HepG2 (cell line): ENCODE measurements around the gene MEF2B. TPM values are rescaled to one million over a fixed set of nuclear protein-coding genes. Genes with fewer than 3 reads are reported as not detected.
A peak's percentile ranks its signal among the peaks of the same experiment; 100 is the strongest.

Experiments
- CREBL2 ChIP-seq: sonication (generic); formaldehyde crosslinking; IDR thresholded peaks from 2 replicates; pipeline ENCODE4 v1.8.1; 2023; ENCODE audit warnings: missing genetic modification reagents, mild to moderate bottlenecking, borderline replicate concordance
- HCFC1 ChIP-seq: fragments of 150-350 bp; IDR thresholded peaks from 2 replicates; pipeline ENCODE4 v1.6.1; 2014; ENCODE audit warnings: low read depth, low read length
- NRL ChIP-seq: sonication (generic); formaldehyde crosslinking; IDR thresholded peaks from 2 replicates; pipeline ENCODE4 v1.5.0; 2020; ENCODE audit warnings: missing genetic modification reagents, mild to moderate bottlenecking, moderate library complexity, borderline replicate concordance
- RAD51 ChIP-seq: fragments of 450-650 bp; IDR thresholded peaks from 2 replicates; pipeline ENCODE4 v1.6.1; 2016; ENCODE audit warnings: borderline replicate concordance
- SOX13 ChIP-seq, 3 experiments: fragments of 450-650 bp in 1 of 3; sonication (generic) in 1 of 3; formaldehyde crosslinking in 1 of 3; IDR thresholded peaks in 2 of 3; conservative IDR thresholded peaks in 1 of 3; 2 replicates each; pipeline versions ENCODE4 v1.5.0 to v1.6.1; 2016 to 2020; ENCODE audit warnings: antibody characterized with exemption in 1 of 3, mild to moderate bottlenecking in 1 of 3, missing compliant biosample characterization in 1 of 3, missing genetic modification reagents in 1 of 3, moderate library complexity in 1 of 3
- SPEN ChIP-seq: sonication (generic); formaldehyde crosslinking; IDR thresholded peaks from 2 replicates; pipeline ENCODE4 v1.5.1; 2020; ENCODE audit warnings: low read depth, mild to moderate bottlenecking, missing genetic modification reagents
- SRF ChIP-seq: IDR thresholded peaks from 2 replicates; pipeline ENCODE4 v1.6.1; 2011; ENCODE audit warnings: mild to moderate bottlenecking, low read depth, low read length, moderate library complexity
- SUZ12 ChIP-seq: fragments of 150-350 bp; IDR thresholded peaks from 2 replicates; pipeline ENCODE4 v1.6.1; 2014; ENCODE audit warnings: low read depth, low read length
- THYN1 ChIP-seq: sonication (generic); formaldehyde crosslinking; IDR thresholded peaks from 2 replicates; pipeline ENCODE4 v1.8.1; 2023; ENCODE audit warnings: low read depth, mild to moderate bottlenecking, moderate library complexity, missing genetic modification reagents, borderline replicate concordance
- ZBTB25 ChIP-seq: IDR thresholded peaks from 2 replicates; pipeline ENCODE4 v1.6.1; 2018; ENCODE audit warnings: missing genetic modification reagents
- ZFP91 ChIP-seq: sonication (generic); formaldehyde crosslinking; IDR thresholded peaks from 2 replicates; pipeline ENCODE4 v1.9.0; 2022; ENCODE audit warnings: missing genetic modification reagents, mild to moderate bottlenecking, borderline replicate concordance
- ZKSCAN5 ChIP-seq: sonication (generic); formaldehyde crosslinking; IDR thresholded peaks from 2 replicates; pipeline ENCODE4 v1.5.1; 2020; ENCODE audit warnings: mild to moderate bottlenecking, missing genetic modification reagents
- ZNF256 ChIP-seq: sonication (generic); formaldehyde crosslinking; conservative IDR thresholded peaks from 2 replicates; pipeline ENCODE4 v1.4.0; 2020; ENCODE audit warnings: missing genetic modification reagents
- ZNF34 ChIP-seq: sonication (generic); formaldehyde crosslinking; IDR thresholded peaks from 2 replicates; pipeline ENCODE4 v1.4.0; 2020; ENCODE audit warnings: mild to moderate bottlenecking, missing genetic modification reagents, borderline replicate concordance
- ZNF354B ChIP-seq: sonication (generic); formaldehyde crosslinking; IDR thresholded peaks from 2 replicates; pipeline ENCODE4 v1.8.0; 2022; ENCODE audit warnings: mild to moderate bottlenecking, missing genetic modification reagents
- ZNF572 ChIP-seq: sonication (generic); formaldehyde crosslinking; IDR thresholded peaks from 2 replicates; pipeline ENCODE4 v1.5.1; 2020; ENCODE audit warnings: mild to moderate bottlenecking, missing genetic modification reagents
- ZNF75D ChIP-seq: sonication (generic); formaldehyde crosslinking; IDR thresholded peaks from 2 replicates; pipeline ENCODE4 v1.8.1; 2023; ENCODE audit warnings: missing genetic modification reagents, mild to moderate bottlenecking, borderline replicate concordance
- ZNF839 ChIP-seq: sonication (generic); formaldehyde crosslinking; IDR thresholded peaks from 2 replicates; pipeline ENCODE4 v1.4.0; 2020; ENCODE audit warnings: missing genetic modification reagents, mild to moderate bottlenecking, borderline replicate concordance
- ZNF891 ChIP-seq: sonication (generic); formaldehyde crosslinking; IDR thresholded peaks from 2 replicates; pipeline ENCODE4 v1.5.0; 2020; ENCODE audit warnings: mild to moderate bottlenecking, missing genetic modification reagents
- ZSCAN20 ChIP-seq: sonication (generic); formaldehyde crosslinking; IDR thresholded peaks from 2 replicates; pipeline ENCODE4 v1.4.0; 2020; ENCODE audit warnings: missing genetic modification reagents, mild to moderate bottlenecking, borderline replicate concordance
- ZXDC ChIP-seq: sonication (generic); formaldehyde crosslinking; IDR thresholded peaks from 2 replicates; pipeline ENCODE4 v1.5.0; 2020; ENCODE audit warnings: mild to moderate bottlenecking, missing genetic modification reagents
- polyA plus RNA-seq, 8 experiments: library from polyadenylated mRNA; depleted of rRNA in 3 of 8; stranded (reverse) in 7 of 8; unstranded in 1 of 8; fragments of >200 nt; fragmentation: Illumina TruSeq in 4 of 8; extraction: Trizol in 4 of 8; gene quantifications; 2 replicates each; pipeline versions ENCODE4 v1.2.1 to v1.2.3, GENCODE V29; 2011 to 2016; ENCODE audit warnings: low read depth in 4 of 8, missing spikeins in 1 of 8, mixed read lengths in 1 of 8; ENCODE audit not compliant: insufficient read depth in 1 of 8
- total RNA-seq, 5 experiments: library from RNA; depleted of rRNA; stranded (reverse); fragments of >200 nt; fragmentation: Illumina TruSeq; extraction: Trizol; gene quantifications; 2 replicates each; pipeline ENCODE4 v1.2.3, GENCODE V29; 2016; ENCODE audit warnings: low read depth in 1 of 5

The MEF2B gene
- total and polyA plus RNA-seq, 2 of the 13 experiments (the other 11 are each of a cell fraction or from before 2014, with no cell fraction given) = 1.2 to 1.7 TPM

GRCh38 chr19:19171821-19172532, 1.9 kb upstream of the MEF2B start (continued):
- no peak for TF ChIP-seq SOX13 (IDR thresholded peaks at IDR 0.05)
- peak in 1 of 2 experiments; percentile 61; a peak in 2 of 4 replicates for TF ChIP-seq SOX13 (CRISPR knock-in tag; conservative IDR thresholded peaks at IDR 0.05 in 1 of 2, IDR thresholded peaks at IDR 0.05 in 1 of 2)
- peak; percentile 26; the same call in 1 of the 2 replicates for TF ChIP-seq SPEN (CRISPR knock-in tag)
- TF ChIP-seq ZNF34 (CRISPR knock-in tag) = no peak
- TF ChIP-seq NRL (CRISPR knock-in tag) = no peak
- no peak for TF ChIP-seq CREBL2 (CRISPR knock-in tag)
- TF ChIP-seq ZKSCAN5 = no peak
- TF ChIP-seq SRF = no peak
- TF ChIP-seq ZSCAN20 = no peak
- no peak for TF ChIP-seq THYN1 (CRISPR knock-in tag)
- no peak for TF ChIP-seq ZNF354B (CRISPR knock-in tag)
- no peak for TF ChIP-seq ZXDC (CRISPR knock-in tag)
- TF ChIP-seq ZNF256 (CRISPR knock-in tag) = no peak
- TF ChIP-seq ZNF75D = no peak
- TF ChIP-seq ZNF839 (CRISPR knock-in tag) = peak; percentile 87; the same call in 1 of the 2 replicates
- TF ChIP-seq HCFC1 = no peak
- TF ChIP-seq ZNF572 (CRISPR knock-in tag) = no peak
- TF ChIP-seq ZBTB25 (CRISPR knock-in tag) = no peak
- TF ChIP-seq ZNF891 (CRISPR knock-in tag) = no peak
- no peak for TF ChIP-seq RAD51
- peak; percentile 44; the same call in 1 of the 2 replicates for TF ChIP-seq ZFP91 (CRISPR knock-in tag)
- TF ChIP-seq SUZ12 = no peak
